ENCODE measurements around the gene PLEKHA1. TPM values are rescaled to one million over a fixed set of nuclear protein-coding genes. Genes with fewer than 3 reads are reported as not detected.

Gene PLEKHA1
- total and polyA plus RNA-seq, 2 of the 4 experiments (the other 2 are of a cell fraction): 7.2 to 9.5 TPM

DNA sequence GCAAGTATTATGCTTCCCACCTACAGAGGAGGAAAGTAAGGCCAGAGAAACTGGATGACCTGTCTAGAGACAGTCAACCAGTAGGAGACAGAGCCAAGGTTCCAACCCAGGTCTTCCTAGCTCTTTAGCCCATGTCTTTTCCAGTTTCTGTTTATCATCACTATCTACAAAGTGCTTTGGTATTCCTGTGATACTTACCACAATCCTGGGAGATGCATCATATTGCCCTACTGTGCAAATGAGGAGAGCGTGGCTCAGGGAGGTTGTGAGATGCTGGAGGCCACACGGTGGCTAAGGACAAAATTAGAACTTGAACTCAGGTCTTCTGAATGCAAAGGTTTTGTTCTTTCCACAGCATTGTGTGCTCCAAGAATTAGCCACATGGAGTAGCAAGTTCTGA, 11.2 kb upstream of the PLEKHA1 start:
- dilution Hi-C loops (cut with HindIII; ENCODE audit: low sequenced_read_pairs, unreplicated experiment) (no loop called here), in situ Hi-C loops (cut with MboI; ENCODE audit: low sequenced_read_pairs) (no loop called here), intact Hi-C loops (cut with micrococcal nuclease) (no loop called here)
- BruUV-seq (replicated peaks): no TSS peak
- Histone ChIP-seq H2BK120ac (ENCODE audit: low read depth, low read length) (no peak overlapping the region), H3K9me3 (ENCODE audit: control insufficient read depth, insufficient read depth, low read length) (no peaks in the 10 kb centered on the region), H3K4me2 (ENCODE audit: low read depth, low read length) (no peak overlapping the region), H3K79me1 (ENCODE audit: low read depth in 1 of 2, low read length in 2 of 2) (no peaks in the 10 kb centered on the region), H4K20me1 (ENCODE audit: insufficient read depth, low read length) (no peaks in the 10 kb centered on the region), H2AK5ac (ENCODE audit: low read depth, low read length) (no peak overlapping the region), H3K9me1 (ENCODE audit: insufficient read depth, low read length) (no peaks in the 10 kb centered on the region), H3K56ac (ENCODE audit: extremely low read depth, insufficient read depth, low read length) (no peak overlapping the region), H3K14ac (replicated peaks; ENCODE audit: low read depth, low read length) (no peak overlapping the region), H3K27ac (ENCODE audit: insufficient read depth, low read length) (no peak overlapping the region), H2AFZ (replicated peaks; ENCODE audit: low read length, poor library complexity) (no peak overlapping the region), H4K5ac (ENCODE audit: low read depth, low read length) (no peak overlapping the region), H4K8ac (ENCODE audit: low read depth in 2 of 2, low read length in 2 of 2) (no peak overlapping the region), H3K23ac (ENCODE audit: low read depth, low read length) (no peak overlapping the region), H3K9ac (ENCODE audit: low read depth, low read length) (no peak overlapping the region), H3K36me3 (ENCODE audit: control insufficient read depth, insufficient read depth, low read length) (no peaks in the 10 kb centered on the region), H3K4me3 (ENCODE audit: insufficient read depth, low read depth, low read length) (no peak overlapping the region), H2BK5ac (ENCODE audit: low read depth, low read length, poor library complexity, severe bottlenecking) (no peak overlapping the region), H2BK15ac (ENCODE audit: low read depth, low read length) (no peak overlapping the region), H3K4me1 (ENCODE audit: control insufficient read depth, insufficient read depth, low read length) (no peaks in the 10 kb centered on the region), H3K18ac (ENCODE audit: low read depth, low read length) (no peak overlapping the region), H3K4ac (ENCODE audit: low read depth, low read length) (no peak overlapping the region), H3K27me3 (ENCODE audit: control insufficient read depth, insufficient read depth, low read length) (peaks cover 18% of the 10 kb centered on the region), H2BK20ac (ENCODE audit: low read depth, low read length) (no peak overlapping the region), H4K91ac (ENCODE audit: insufficient read depth, low read depth, low read length) (no peak overlapping the region), H2AK9ac (replicated peaks; ENCODE audit: low read depth, low read length, poor library complexity) (no peak overlapping the region)
- no peak for ATAC-seq (ENCODE audit: low read depth)
- POLR2A ChIA-PET (ENCODE audit: unreplicated experiment): no interaction called here
- 100% methylated on average over 1 of the region's 2 CpGs; no CpG with 5 or more reads in 1 of the 2 experiments for WGBS, 2 experiments (ENCODE audit: extremely low coverage in 2 of 2, insufficient read length in 1 of 2)
- TF ChIP-seq BHLHE40 (IDR thresholded peaks at IDR 0.05; ENCODE audit: low read depth, low read length) (no peak), CEBPB (IDR thresholded peaks at IDR 0.05; ENCODE audit: low read depth, low read length) (no peak), MAZ (IDR thresholded peaks at IDR 0.05; ENCODE audit: borderline replicate concordance, low read depth, low read length) (no peak)
- TF ChIP-seq, protein P1, sequence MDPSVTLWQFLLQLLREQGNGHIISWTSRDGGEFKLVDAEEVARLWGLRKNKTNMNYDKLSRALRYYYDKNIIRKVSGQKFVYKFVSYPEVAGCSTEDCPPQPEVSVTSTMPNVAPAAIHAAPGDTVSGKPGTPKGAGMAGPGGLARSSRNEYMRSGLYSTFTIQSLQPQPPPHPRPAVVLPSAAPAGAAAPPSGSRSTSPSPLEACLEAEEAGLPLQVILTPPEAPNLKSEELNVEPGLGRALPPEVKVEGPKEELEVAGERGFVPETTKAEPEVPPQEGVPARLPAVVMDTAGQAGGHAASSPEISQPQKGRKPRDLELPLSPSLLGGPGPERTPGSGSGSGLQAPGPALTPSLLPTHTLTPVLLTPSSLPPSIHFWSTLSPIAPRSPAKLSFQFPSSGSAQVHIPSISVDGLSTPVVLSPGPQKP (IDR thresholded peaks at IDR 0.05; ENCODE audit: borderline replicate concordance, low read depth, low read length): no peak
- DNase-seq: no peak
- CTCF ChIA-PET: no interaction called here
